ENCODE data around the gene MGMT. TPM values are rescaled to one million over a fixed set of nuclear protein-coding genes. Genes with fewer than 3 reads are reported as not detected.

MGMT gene
- total and polyA plus RNA-seq, 4 donors, result 9.9 to 39.6 (median 23.2) TPM

GRCh38 chr10:129442866-129443265 is 24.2 kb upstream of the MGMT start:
- H3K36me3 ChIP-seq (ENCODE audit: control insufficient read depth in 4 of 4, insufficient read depth in 4 of 4, low read length in 4 of 4), result no peaks in the 10 kb centered on the region
- no peak for TF ChIP-seq CTCF (IDR thresholded peaks at IDR 0.05; ENCODE audit: control extremely low read depth, extremely low read depth)
- H3K27ac ChIP-seq (ENCODE audit: low read depth in 1 of 2, low read length in 1 of 2), result no peak overlapping the region
- WGBS, 2 donors, result 88 to 90% methylated on average over 7 of the region's 7 CpGs
- DNase-seq, result no peak
- H3K9me3 ChIP-seq (ENCODE audit: control insufficient read depth in 4 of 4, insufficient read depth in 3 of 4, low read length in 3 of 4), result peaks cover 0 to 3% (median 0%) of the 10 kb centered on the region in 4 donors
- no peaks in the 10 kb centered on the region for H3K4me1 ChIP-seq (ENCODE audit: control insufficient read depth in 5 of 5, insufficient read depth in 5 of 5, low read length in 5 of 5)
- H3K4me3 ChIP-seq, result no peak overlapping the region
- H3K27me3 ChIP-seq (ENCODE audit: control insufficient read depth in 3 of 3, insufficient read depth in 3 of 3, low read length in 2 of 3), result peaks cover 0 to 3% (median 0%) of the 10 kb centered on the region in 3 donors
- no peak overlapping the region for H3K9ac ChIP-seq (ENCODE audit: insufficient read depth in 1 of 2, low read length in 2 of 2)
- no peak for ATAC-seq (ENCODE audit: insufficient read depth, low FRiP score)

- Histone ChIP-seq H3K4me3 (no peak overlapping the region), H3K9me3 (ENCODE audit: control insufficient read depth in 4 of 4, insufficient read depth in 3 of 4, low read length in 3 of 4) (peaks cover 0 to 3% (median 0%) of the 10 kb centered on the region in 4 donors), H3K4me1 (ENCODE audit: control insufficient read depth in 5 of 5, insufficient read depth in 5 of 5, low read length in 5 of 5) (no peaks in the 10 kb centered on the region), H3K9ac (ENCODE audit: insufficient read depth in 1 of 2, low read length in 2 of 2) (no peak overlapping the region), H3K27ac (ENCODE audit: low read depth in 1 of 2, low read length in 1 of 2) (no peak overlapping the region), H3K27me3 (ENCODE audit: control insufficient read depth in 3 of 3, insufficient read depth in 3 of 3, low read length in 2 of 3) (peaks cover 0 to 3% (median 0%) of the 10 kb centered on the region in 3 donors), H3K36me3 (ENCODE audit: control insufficient read depth in 4 of 4, insufficient read depth in 4 of 4, low read length in 4 of 4) (no peaks in the 10 kb centered on the region)
- no peak for ATAC-seq (ENCODE audit: insufficient read depth, low FRiP score)
- no peak for DNase-seq
- no peak for TF ChIP-seq CTCF (IDR thresholded peaks at IDR 0.05; ENCODE audit: control extremely low read depth, extremely low read depth)
- 78 to 92% methylated on average over 2 of the region's 2 CpGs for WGBS, 2 donors
These were observed 22.7 kb upstream of the MGMT start for GRCh38 chr10:129444359-129444758.

- H3K4me3 ChIP-seq, result no peak overlapping the region
- ATAC-seq (ENCODE audit: insufficient read depth, low FRiP score) (no peak), DNase-seq (no peak)
- no peaks in the 10 kb centered on the region for H3K4me1 ChIP-seq (ENCODE audit: control insufficient read depth in 5 of 5, insufficient read depth in 5 of 5, low read length in 5 of 5)
- TF ChIP-seq CTCF (IDR thresholded peaks at IDR 0.05; ENCODE audit: control extremely low read depth, extremely low read depth), result no peak
- H3K27me3 ChIP-seq (ENCODE audit: control insufficient read depth in 3 of 3, insufficient read depth in 3 of 3, low read length in 2 of 3), result no peaks in the 10 kb centered on the region
- WGBS, 2 donors, result 92 to 94% methylated on average over 13 of the region's 13 CpGs
- no peaks in the 10 kb centered on the region for H3K36me3 ChIP-seq (ENCODE audit: control insufficient read depth in 4 of 4, insufficient read depth in 4 of 4, low read length in 4 of 4)
- peaks cover 0 to 3% (median 0%) of the 10 kb centered on the region in 4 donors for H3K9me3 ChIP-seq (ENCODE audit: control insufficient read depth in 4 of 4, insufficient read depth in 3 of 4, low read length in 3 of 4)
- no peak overlapping the region for H3K27ac ChIP-seq (ENCODE audit: low read depth in 1 of 2, low read length in 1 of 2)
- no peak overlapping the region for H3K9ac ChIP-seq (ENCODE audit: insufficient read depth in 1 of 2, low read length in 2 of 2)
These were observed 21.4 kb upstream of the MGMT start for GRCh38 chr10:129445436-129446182.
